ENCODE results near the gene TRAPPC2L.

GRCh38 chr16:88902744-88903143 lies 45.8 kb downstream of the TRAPPC2L start:
- no peak for TF ChIP-seq TCF12 (IDR thresholded peaks at IDR 0.05; ENCODE audit: low read depth)
- TF ChIP-seq USF1 (IDR thresholded peaks at IDR 0.05): no peak
- no peak for TF ChIP-seq FOXM1 (IDR thresholded peaks at IDR 0.05; ENCODE audit: borderline replicate concordance, low read depth)
- TF ChIP-seq, protein P1, sequence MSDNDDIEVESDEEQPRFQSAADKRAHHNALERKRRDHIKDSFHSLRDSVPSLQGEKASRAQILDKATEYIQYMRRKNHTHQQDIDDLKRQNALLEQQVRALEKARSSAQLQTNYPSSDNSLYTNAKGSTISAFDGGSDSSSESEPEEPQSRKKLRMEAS (IDR thresholded peaks at IDR 0.05): no peak
- no peak for TF ChIP-seq CEBPB (IDR thresholded peaks at IDR 0.05)
- no peak for TF ChIP-seq TAF1 (IDR thresholded peaks at IDR 0.05; ENCODE audit: low read depth)
- TF ChIP-seq, protein P2, sequence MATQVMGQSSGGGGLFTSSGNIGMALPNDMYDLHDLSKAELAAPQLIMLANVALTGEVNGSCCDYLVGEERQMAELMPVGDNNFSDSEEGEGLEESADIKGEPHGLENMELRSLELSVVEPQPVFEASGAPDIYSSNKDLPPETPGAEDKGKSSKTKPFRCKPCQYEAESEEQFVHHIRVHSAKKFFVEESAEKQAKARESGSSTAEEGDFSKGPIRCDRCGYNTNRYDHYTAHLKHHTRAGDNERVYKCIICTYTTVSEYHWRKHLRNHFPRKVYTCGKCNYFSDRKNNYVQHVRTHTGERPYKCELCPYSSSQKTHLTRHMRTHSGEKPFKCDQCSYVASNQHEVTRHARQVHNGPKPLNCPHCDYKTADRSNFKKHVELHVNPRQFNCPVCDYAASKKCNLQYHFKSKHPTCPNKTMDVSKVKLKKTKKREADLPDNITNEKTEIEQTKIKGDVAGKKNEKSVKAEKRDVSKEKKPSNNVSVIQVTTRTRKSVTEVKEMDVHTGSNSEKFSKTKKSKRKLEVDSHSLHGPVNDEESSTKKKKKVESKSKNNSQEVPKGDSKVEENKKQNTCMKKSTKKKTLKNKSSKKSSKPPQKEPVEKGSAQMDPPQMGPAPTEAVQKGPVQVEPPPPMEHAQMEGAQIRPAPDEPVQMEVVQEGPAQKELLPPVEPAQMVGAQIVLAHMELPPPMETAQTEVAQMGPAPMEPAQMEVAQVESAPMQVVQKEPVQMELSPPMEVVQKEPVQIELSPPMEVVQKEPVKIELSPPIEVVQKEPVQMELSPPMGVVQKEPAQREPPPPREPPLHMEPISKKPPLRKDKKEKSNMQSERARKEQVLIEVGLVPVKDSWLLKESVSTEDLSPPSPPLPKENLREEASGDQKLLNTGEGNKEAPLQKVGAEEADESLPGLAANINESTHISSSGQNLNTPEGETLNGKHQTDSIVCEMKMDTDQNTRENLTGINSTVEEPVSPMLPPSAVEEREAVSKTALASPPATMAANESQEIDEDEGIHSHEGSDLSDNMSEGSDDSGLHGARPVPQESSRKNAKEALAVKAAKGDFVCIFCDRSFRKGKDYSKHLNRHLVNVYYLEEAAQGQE (IDR thresholded peaks at IDR 0.05; ENCODE audit: low read depth): no peak
